K562 (cell line): ENCODE results near the gene RPH3AL.
"Not testable (repeated sequence)": the region's sequence is repeated elsewhere in the genome, so short reads cannot be mapped to it uniquely, and the experiment has no call there.

Experiments used
- CHD1 ChIP-seq: fragments of 200-600 bp; sonication (generic); IDR thresholded peaks from one replicate; pipeline ENCODE4 v1.6.1; 2012; ENCODE audit warnings: mild to moderate bottlenecking, moderate library complexity, low read length, inconsistent platforms
- CTBP1 ChIP-seq: fragments of 450-650 bp; IDR thresholded peaks from 2 replicates; pipeline ENCODE4 v1.6.1; 2016; ENCODE audit warnings: borderline replicate concordance
- E2F5 ChIP-seq: sonication (generic); formaldehyde crosslinking; IDR thresholded peaks from 2 replicates; pipeline ENCODE4 v1.8.0; 2022; ENCODE audit warnings: mild to moderate bottlenecking, missing genetic modification reagents
- FOXM1 ChIP-seq, 2 experiments: fragments of 450-650 bp in 1 of 2; sonication (generic) in 1 of 2; formaldehyde crosslinking in 1 of 2; IDR thresholded peaks; 2 replicates each; pipeline versions ENCODE4 v1.6.1 to v1.9.0; 2017 to 2022; ENCODE audit warnings: low read depth in 2 of 2, mild to moderate bottlenecking in 2 of 2, missing genetic modification reagents in 1 of 2, moderate library complexity in 1 of 2
- PHF21A ChIP-seq: fragments of 450-650 bp; IDR thresholded peaks from 2 replicates; pipeline ENCODE4 v1.6.1; 2017; ENCODE audit warnings: low read depth, borderline replicate concordance
- TRIM24 ChIP-seq, 2 experiments: fragments of 450-650 bp; IDR thresholded peaks; 2 replicates each; pipeline ENCODE4 v1.6.1; 2016
- ZSCAN29 ChIP-seq: fragments of 450-650 bp; IDR thresholded peaks from 2 replicates; pipeline ENCODE4 v1.6.1; 2017
- TF ChIP-seq, protein P1 (sequence below): sonication (generic); formaldehyde crosslinking; IDR thresholded peaks from 2 replicates; pipeline ENCODE4 v1.8.0; 2022; ENCODE audit warnings: mild to moderate bottlenecking, missing genetic modification reagents
- TF ChIP-seq, protein P2 (sequence below): sonication (generic); formaldehyde crosslinking; IDR thresholded peaks from 2 replicates; pipeline ENCODE4 v1.8.1; 2022; ENCODE audit warnings: missing genetic modification reagents

DNA sequence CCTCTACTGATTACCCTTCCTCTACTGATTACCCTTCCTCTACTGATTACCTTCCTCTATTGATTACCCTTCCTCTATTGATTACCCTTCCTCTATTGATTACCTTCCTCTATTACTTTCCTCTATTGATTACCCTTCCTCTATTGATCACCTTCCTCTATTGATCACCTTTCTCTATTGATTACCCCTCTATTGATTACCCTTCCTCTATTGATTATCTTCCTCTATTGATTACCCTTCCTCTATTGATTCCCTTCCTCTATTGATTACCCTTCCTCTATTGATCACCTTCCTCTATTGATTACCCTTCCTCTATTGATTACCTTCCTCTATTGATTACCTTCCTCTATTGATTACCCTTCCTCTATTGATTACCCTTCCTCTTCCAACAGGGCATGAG is 108.7 kb downstream of the RPH3AL start:
- TF ChIP-seq PHF21A; TRIM24 (IDR thresholded peaks at IDR 0.05); CTBP1; ZSCAN29; FOXM1 (IDR thresholded peaks at IDR 0.05; ENCODE audit: low read depth); FOXM1 (CRISPR knock-in tag; IDR thresholded peaks at IDR 0.05; ENCODE audit: low read depth); E2F5 (CRISPR knock-in tag); CHD1: not testable (repeated sequence)
- TF ChIP-seq, protein P1, sequence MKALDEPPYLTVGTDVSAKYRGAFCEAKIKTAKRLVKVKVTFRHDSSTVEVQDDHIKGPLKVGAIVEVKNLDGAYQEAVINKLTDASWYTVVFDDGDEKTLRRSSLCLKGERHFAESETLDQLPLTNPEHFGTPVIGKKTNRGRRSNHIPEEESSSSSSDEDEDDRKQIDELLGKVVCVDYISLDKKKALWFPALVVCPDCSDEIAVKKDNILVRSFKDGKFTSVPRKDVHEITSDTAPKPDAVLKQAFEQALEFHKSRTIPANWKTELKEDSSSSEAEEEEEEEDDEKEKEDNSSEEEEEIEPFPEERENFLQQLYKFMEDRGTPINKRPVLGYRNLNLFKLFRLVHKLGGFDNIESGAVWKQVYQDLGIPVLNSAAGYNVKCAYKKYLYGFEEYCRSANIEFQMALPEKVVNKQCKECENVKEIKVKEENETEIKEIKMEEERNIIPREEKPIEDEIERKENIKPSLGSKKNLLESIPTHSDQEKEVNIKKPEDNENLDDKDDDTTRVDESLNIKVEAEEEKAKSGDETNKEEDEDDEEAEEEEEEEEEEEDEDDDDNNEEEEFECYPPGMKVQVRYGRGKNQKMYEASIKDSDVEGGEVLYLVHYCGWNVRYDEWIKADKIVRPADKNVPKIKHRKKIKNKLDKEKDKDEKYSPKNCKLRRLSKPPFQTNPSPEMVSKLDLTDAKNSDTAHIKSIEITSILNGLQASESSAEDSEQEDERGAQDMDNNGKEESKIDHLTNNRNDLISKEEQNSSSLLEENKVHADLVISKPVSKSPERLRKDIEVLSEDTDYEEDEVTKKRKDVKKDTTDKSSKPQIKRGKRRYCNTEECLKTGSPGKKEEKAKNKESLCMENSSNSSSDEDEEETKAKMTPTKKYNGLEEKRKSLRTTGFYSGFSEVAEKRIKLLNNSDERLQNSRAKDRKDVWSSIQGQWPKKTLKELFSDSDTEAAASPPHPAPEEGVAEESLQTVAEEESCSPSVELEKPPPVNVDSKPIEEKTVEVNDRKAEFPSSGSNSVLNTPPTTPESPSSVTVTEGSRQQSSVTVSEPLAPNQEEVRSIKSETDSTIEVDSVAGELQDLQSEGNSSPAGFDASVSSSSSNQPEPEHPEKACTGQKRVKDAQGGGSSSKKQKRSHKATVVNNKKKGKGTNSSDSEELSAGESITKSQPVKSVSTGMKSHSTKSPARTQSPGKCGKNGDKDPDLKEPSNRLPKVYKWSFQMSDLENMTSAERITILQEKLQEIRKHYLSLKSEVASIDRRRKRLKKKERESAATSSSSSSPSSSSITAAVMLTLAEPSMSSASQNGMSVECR (CRISPR knock-in tag): not testable (repeated sequence)
- TF ChIP-seq, protein P2, sequence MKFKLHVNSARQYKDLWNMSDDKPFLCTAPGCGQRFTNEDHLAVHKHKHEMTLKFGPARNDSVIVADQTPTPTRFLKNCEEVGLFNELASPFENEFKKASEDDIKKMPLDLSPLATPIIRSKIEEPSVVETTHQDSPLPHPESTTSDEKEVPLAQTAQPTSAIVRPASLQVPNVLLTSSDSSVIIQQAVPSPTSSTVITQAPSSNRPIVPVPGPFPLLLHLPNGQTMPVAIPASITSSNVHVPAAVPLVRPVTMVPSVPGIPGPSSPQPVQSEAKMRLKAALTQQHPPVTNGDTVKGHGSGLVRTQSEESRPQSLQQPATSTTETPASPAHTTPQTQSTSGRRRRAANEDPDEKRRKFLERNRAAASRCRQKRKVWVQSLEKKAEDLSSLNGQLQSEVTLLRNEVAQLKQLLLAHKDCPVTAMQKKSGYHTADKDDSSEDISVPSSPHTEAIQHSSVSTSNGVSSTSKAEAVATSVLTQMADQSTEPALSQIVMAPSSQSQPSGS: not testable (repeated sequence)
